Osteoblast (primary cell): ENCODE results near the gene AHCYL1. TPM values are rescaled to one million over a fixed set of nuclear protein-coding genes. Genes with fewer than 3 reads are reported as not detected.

Source experiments
- DNase-seq: peaks from one replicate; pipeline ENCODE4 v3.0.0; 2011; ENCODE audit warnings: low spot score, mixed read lengths; ENCODE audit not compliant: insufficient read length; ENCODE audit errors: missing footprints
- H2AFZ ChIP-seq: 2 replicates; pipeline ENCODE4 v1.6.0; 2011; ENCODE audit warnings: mild to moderate bottlenecking, low read length
- H3K27ac ChIP-seq: 2 replicates; pipeline ENCODE4 v1.5.1; 2011; ENCODE audit warnings: mild to moderate bottlenecking, low read depth, low read length, moderate library complexity
- H3K27me3 ChIP-seq: 2 replicates; pipeline ENCODE4 v1.6.0; 2012; ENCODE audit warnings: mild to moderate bottlenecking, control low read depth, inconsistent platforms, low read length, moderate library complexity; ENCODE audit not compliant: insufficient read depth
- H3K36me3 ChIP-seq: 2 replicates; pipeline ENCODE4 v1.5.1; 2011; ENCODE audit warnings: mild to moderate bottlenecking, low read length, control low read depth, moderate library complexity; ENCODE audit not compliant: insufficient read depth
- H3K4me1 ChIP-seq: 2 replicates; pipeline ENCODE4 v1.5.1; 2011; ENCODE audit warnings: mild to moderate bottlenecking, low read length, control low read depth, moderate library complexity; ENCODE audit not compliant: insufficient read depth
- H3K4me2 ChIP-seq: 2 replicates; pipeline ENCODE4 v1.6.0; 2011; ENCODE audit warnings: mild to moderate bottlenecking, low read length; ENCODE audit not compliant: insufficient read depth
- H3K4me3 ChIP-seq: fragments of 200-600 bp; sonication (generic); 3 replicates; pipeline ENCODE4 v1.5.1; 2012; ENCODE audit warnings: mild to moderate bottlenecking, low read length, inconsistent platforms; ENCODE audit not compliant: insufficient read depth
- H3K79me2 ChIP-seq: 2 replicates; pipeline ENCODE4 v1.6.0; 2012; ENCODE audit warnings: mild to moderate bottlenecking, low read length, control low read depth, inconsistent platforms; ENCODE audit not compliant: insufficient read depth
- H3K9me3 ChIP-seq: 2 replicates; pipeline ENCODE4 v1.5.1; 2011; ENCODE audit warnings: low read depth, low read length, control low read depth
- H4K20me1 ChIP-seq: 2 replicates; pipeline ENCODE4 v1.6.0; 2012; ENCODE audit warnings: mild to moderate bottlenecking, low read length, control low read depth; ENCODE audit not compliant: insufficient read depth
- total RNA-seq: library from RNA; depleted of rRNA; stranded (reverse); fragments of >200 nt; gene quantifications from 2 replicates; pipeline ENCODE4 v1.2.3, GENCODE V29; 2012
- TF ChIP-seq, protein P1 (sequence below): IDR thresholded peaks from 2 replicates; pipeline ENCODE4 v1.5.1; 2011; ENCODE audit warnings: mild to moderate bottlenecking, low read depth, low read length, moderate library complexity; ENCODE audit errors: extremely low read depth

The AHCYL1 gene
- total RNA-seq, 1 donor: 56.8 TPM

DNA sequence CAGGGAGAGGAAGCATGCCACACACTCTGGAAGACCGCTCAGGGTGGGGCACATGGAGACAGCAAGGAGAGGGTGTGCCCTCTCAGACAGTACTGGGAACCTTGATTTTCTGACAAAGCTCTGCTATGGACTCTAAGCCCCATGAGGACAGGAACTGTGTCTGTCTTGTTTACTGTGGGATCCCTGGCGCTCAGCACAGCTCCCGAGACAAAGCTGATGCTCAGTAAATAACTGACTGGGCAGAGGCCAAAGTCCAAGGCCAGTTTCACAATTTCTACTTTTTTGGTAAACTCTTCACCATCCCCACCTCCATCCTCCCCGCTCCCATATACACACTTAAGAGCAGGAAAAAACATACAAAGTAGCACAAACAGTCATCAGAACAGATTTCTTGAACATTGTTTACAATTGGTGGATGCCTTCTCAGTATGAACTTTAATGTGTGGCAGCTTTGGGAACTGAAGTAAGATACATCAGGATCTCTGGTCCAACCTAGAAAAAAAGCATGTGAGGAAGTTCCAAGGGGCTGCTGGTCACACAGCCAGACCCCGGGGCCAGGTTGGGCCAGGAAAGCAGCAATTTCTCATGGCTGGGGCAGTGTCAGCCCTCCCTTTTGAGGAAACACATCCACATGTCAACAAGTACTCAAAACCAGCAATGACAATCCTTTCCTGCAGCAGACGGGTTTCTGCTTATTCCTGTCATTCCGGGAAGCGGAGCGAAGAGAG, 5.6 kb upstream of the AHCYL1 start:
- H3K9me3 ChIP-seq: no peaks in the 10 kb centered on the region
- no peak overlapping the region for H2AFZ ChIP-seq
- H3K4me3 ChIP-seq: no peak overlapping the region
- TF ChIP-seq, protein P1, sequence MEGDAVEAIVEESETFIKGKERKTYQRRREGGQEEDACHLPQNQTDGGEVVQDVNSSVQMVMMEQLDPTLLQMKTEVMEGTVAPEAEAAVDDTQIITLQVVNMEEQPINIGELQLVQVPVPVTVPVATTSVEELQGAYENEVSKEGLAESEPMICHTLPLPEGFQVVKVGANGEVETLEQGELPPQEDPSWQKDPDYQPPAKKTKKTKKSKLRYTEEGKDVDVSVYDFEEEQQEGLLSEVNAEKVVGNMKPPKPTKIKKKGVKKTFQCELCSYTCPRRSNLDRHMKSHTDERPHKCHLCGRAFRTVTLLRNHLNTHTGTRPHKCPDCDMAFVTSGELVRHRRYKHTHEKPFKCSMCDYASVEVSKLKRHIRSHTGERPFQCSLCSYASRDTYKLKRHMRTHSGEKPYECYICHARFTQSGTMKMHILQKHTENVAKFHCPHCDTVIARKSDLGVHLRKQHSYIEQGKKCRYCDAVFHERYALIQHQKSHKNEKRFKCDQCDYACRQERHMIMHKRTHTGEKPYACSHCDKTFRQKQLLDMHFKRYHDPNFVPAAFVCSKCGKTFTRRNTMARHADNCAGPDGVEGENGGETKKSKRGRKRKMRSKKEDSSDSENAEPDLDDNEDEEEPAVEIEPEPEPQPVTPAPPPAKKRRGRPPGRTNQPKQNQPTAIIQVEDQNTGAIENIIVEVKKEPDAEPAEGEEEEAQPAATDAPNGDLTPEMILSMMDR: no peak
- peak overlapping the region; percentile 37 for H3K4me2 ChIP-seq
- no peaks in the 10 kb centered on the region for H4K20me1 ChIP-seq
- H3K36me3 ChIP-seq: no peaks in the 10 kb centered on the region
- DNase-seq: no peak
- no peaks in the 10 kb centered on the region for H3K79me2 ChIP-seq
- H3K4me1 ChIP-seq: peaks cover 37% of the 10 kb centered on the region
- H3K27ac ChIP-seq: peak overlapping the region; percentile 19
- no peaks in the 10 kb centered on the region for H3K27me3 ChIP-seq

DNA sequence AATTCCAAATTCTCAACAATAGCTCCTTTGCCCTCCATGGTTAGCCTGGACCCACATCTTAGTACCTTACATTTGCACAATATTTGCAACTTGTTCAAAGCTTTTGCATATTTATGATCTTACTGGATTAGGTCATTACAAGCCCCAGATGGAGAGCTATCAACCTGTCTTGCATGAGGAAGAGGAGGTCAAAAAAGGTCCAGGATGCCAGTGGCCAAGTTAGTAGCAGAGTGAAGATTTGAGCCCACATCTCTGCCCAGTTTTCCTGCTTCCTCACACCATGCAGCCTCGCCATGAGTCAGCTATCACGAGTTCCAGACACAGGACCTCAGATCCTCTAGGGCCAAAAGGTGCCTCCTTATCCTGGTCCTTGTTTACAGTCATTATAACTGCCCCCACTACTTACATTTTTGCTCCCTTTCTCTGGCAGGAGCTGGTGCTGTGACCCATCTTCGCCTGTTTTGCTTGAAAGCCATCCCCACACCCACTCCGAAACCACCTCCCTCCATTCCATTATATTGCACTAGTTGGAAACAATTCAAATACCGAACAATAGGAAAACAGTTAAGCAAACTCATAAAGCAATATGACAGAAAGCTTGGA, 5.0 kb upstream of the AHCYL1 start:
- peak; percentile 90 for DNase-seq
- TF ChIP-seq, protein P1: no peak

DNA sequence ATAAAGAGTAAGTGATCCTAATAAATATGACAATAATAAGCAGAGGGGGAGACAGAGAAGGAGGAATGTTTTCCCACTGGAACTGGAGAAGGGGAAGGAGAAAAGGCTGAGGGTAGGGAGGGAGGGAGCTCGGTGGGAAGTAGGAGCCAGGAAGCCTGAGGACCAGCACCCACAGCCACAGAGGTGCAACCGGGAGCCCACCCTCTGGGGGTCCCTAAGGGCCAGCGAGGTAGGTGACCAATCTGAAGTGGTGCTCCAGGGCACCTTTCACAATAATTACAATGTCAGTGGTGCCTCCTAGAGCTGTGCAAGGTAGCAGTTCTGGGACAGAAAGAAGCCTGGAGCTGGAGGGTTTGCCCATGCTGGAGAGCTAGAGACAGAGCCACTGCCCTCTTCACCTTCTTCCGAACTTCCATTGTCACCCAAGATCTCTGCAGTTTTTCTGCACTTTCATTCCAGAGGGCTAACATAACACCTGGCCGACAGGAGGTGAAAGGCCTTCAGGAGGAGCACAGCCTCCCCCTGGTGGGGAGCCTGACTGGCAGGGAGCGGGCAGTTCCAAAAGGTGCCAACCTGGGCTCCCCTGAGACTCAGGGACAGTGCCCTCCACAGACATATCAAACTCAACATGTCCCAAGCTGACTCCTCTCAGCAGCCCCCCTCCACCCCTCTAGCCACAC, 4.1 kb upstream of the AHCYL1 start:
- H2AFZ ChIP-seq: no peak overlapping the region
- H3K4me2 ChIP-seq: no peak overlapping the region
- no peak overlapping the region for H3K27ac ChIP-seq
- H3K79me2 ChIP-seq: peaks cover 8% of the 10 kb centered on the region
- TF ChIP-seq, protein P1: peak; percentile 33
- DNase-seq: no peak
- H3K4me3 ChIP-seq: no peak overlapping the region
- peaks cover 38% of the 10 kb centered on the region for H3K4me1 ChIP-seq
- H4K20me1 ChIP-seq: peaks cover 2% of the 10 kb centered on the region
- no peaks in the 10 kb centered on the region for H3K9me3 ChIP-seq
- no peaks in the 10 kb centered on the region for H3K36me3 ChIP-seq
- H3K27me3 ChIP-seq: no peaks in the 10 kb centered on the region

More for the DNA sequence above, 5.0 kb upstream of the AHCYL1 start:
- no peaks in the 10 kb centered on the region for H3K79me2 ChIP-seq
- peaks cover 41% of the 10 kb centered on the region for H3K4me1 ChIP-seq
- H3K27ac ChIP-seq: peak overlapping the region; percentile 19
- H2AFZ ChIP-seq: no peak overlapping the region
- H3K9me3 ChIP-seq: no peaks in the 10 kb centered on the region
- no peak overlapping the region for H3K4me3 ChIP-seq
- H3K36me3 ChIP-seq: no peaks in the 10 kb centered on the region
- H3K4me2 ChIP-seq: peak overlapping the region; percentile 37
- no peaks in the 10 kb centered on the region for H3K27me3 ChIP-seq
- no peaks in the 10 kb centered on the region for H4K20me1 ChIP-seq

DNA sequence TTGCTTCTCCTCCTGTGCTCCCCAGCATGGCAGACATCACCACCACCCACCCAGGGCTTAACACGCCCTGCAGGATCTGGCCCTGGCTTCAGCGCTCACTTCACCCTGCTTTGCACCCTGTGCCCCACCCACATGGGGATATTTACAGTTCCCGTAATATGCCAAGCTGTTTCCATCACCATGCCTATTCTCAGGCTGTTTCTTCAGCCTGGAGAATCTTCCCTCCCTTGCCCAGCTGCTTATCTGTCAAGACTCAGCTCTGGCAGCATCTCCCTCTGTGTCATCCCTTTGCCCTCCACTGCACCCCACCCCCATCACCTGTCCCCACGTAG, 3.6 kb upstream of the AHCYL1 start:
- Histone ChIP-seq H4K20me1 (peaks cover 7% of the 10 kb centered on the region), H3K9me3 (no peaks in the 10 kb centered on the region), H3K36me3 (no peaks in the 10 kb centered on the region), H3K4me1 (peaks cover 40% of the 10 kb centered on the region), H3K27ac (no peak overlapping the region), H3K27me3 (no peaks in the 10 kb centered on the region), H3K79me2 (peaks cover 13% of the 10 kb centered on the region), H3K4me2 (no peak overlapping the region), H2AFZ (no peak overlapping the region), H3K4me3 (no peak overlapping the region)
- TF ChIP-seq, protein P1: no peak
- DNase-seq: no peak
